MM.1S (cell line): ENCODE results near the gene COL21A1.

Experiments used
- DNase-seq: peaks from one replicate; pipeline ENCODE4 v3.0.0-alpha.2; 2015
- H2AFZ ChIP-seq: fragments of 300-600 bp; sonication (generic); 2 replicates; pipeline ENCODE4 v1.6.0; 2016; ENCODE audit warnings: antibody characterized with exemption, low read length
- H3F3A ChIP-seq: fragments of 300-600 bp; sonication (generic); 2 replicates; pipeline ENCODE4 v1.6.1; 2016; ENCODE audit warnings: mild to moderate bottlenecking, antibody characterized with exemption, low read length, moderate library complexity, mixed read lengths; ENCODE audit not compliant: insufficient read depth
- H3K27ac ChIP-seq: fragments of 300-600 bp; sonication (generic); 2 replicates; pipeline ENCODE4 v1.5.1; 2016; ENCODE audit warnings: mild to moderate bottlenecking, low read length
- H3K27me3 ChIP-seq: fragments of 300-600 bp; sonication (generic); replicated peaks from 2 replicates; pipeline ENCODE4 v1.6.0; 2016; ENCODE audit warnings: low read length; ENCODE audit not compliant: insufficient read depth
- H3K36me3 ChIP-seq: fragments of 300-600 bp; sonication (generic); replicated peaks from 2 replicates; pipeline ENCODE4 v1.6.1; 2016; ENCODE audit warnings: mild to moderate bottlenecking, low read length, mixed read lengths; ENCODE audit not compliant: insufficient read depth
- H3K4me1 ChIP-seq: fragments of 300-600 bp; sonication (generic); 2 replicates; pipeline ENCODE4 v1.6.1; 2016; ENCODE audit warnings: low read length, mixed read lengths
- H3K4me2 ChIP-seq: fragments of 300-600 bp; sonication (generic); 2 replicates; pipeline ENCODE4 v1.6.0; 2016; ENCODE audit warnings: low read depth, low read length
- H3K4me3 ChIP-seq: fragments of 300-600 bp; sonication (generic); 2 replicates; pipeline ENCODE4 v1.5.1; 2016; ENCODE audit warnings: low read length, mixed read lengths
- H3K79me2 ChIP-seq: fragments of 300-600 bp; sonication (generic); 2 replicates; pipeline ENCODE4 v1.6.1; 2016; ENCODE audit warnings: mixed run types, low read length, mixed read lengths
- H3K9ac ChIP-seq: fragments of 300-600 bp; sonication (generic); 2 replicates; pipeline ENCODE4 v1.6.1; 2016; ENCODE audit warnings: low read length, mixed read lengths
- H3K9me2 ChIP-seq: fragments of 300-600 bp; sonication (generic); replicated peaks from 2 replicates; pipeline ENCODE4 v1.6.1; 2016; ENCODE audit warnings: mild to moderate bottlenecking, low read length, mixed read lengths; ENCODE audit not compliant: insufficient read depth
- H3K9me3 ChIP-seq: fragments of 300-600 bp; sonication (generic); replicated peaks from 2 replicates; pipeline ENCODE4 v1.6.1; 2016; ENCODE audit warnings: mild to moderate bottlenecking, low read length, mixed read lengths; ENCODE audit not compliant: insufficient read depth
- H4K20me1 ChIP-seq: fragments of 300-600 bp; sonication (generic); 2 replicates; pipeline ENCODE4 v1.6.1; 2016; ENCODE audit warnings: mild to moderate bottlenecking, low read length, moderate library complexity, mixed read lengths; ENCODE audit not compliant: insufficient read depth
- EZH2 ChIP-seq: fragments of 300-600 bp; sonication (generic); optimal IDR thresholded peaks from 2 replicates; pipeline ENCODE3; 2017; ENCODE audit warnings: low read depth, mild to moderate bottlenecking, antibody characterized with exemption, low read length, mixed read lengths
- EZH2phosphoT487 ChIP-seq: fragments of 300-600 bp; sonication (generic); IDR thresholded peaks from 2 replicates; pipeline ENCODE4 v1.6.1; 2018; ENCODE audit warnings: antibody characterized with exemption, low read length
- TF ChIP-seq, protein P1 (sequence below): fragments of 300-600 bp; sonication (generic); IDR thresholded peaks from 2 replicates; pipeline ENCODE4 v1.5.1; 2016; ENCODE audit warnings: antibody characterized with exemption, low read length, mixed read lengths

The COL21A1 gene

DNA sequence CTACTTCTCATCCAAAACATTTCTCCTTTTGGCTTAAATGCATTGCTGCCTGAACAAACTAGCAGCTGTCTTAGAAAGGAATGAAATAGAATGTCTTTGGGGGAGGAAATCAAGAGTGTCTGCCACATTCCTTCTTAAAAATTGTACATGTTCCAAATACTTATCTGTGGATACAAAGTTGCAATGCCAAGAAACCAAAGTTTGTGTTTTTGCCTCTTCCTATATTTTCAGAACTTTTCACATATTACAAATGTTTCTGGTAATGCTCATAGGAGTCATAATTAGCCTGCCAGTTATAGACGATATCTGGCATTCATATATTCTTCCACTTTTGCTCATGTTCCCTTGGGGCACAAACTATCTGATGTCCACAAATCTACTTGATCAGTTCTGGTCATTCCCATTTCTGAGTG, 206.5 kb downstream of the COL21A1 start:
- no peak for DNase-seq
- TF ChIP-seq, protein P1, sequence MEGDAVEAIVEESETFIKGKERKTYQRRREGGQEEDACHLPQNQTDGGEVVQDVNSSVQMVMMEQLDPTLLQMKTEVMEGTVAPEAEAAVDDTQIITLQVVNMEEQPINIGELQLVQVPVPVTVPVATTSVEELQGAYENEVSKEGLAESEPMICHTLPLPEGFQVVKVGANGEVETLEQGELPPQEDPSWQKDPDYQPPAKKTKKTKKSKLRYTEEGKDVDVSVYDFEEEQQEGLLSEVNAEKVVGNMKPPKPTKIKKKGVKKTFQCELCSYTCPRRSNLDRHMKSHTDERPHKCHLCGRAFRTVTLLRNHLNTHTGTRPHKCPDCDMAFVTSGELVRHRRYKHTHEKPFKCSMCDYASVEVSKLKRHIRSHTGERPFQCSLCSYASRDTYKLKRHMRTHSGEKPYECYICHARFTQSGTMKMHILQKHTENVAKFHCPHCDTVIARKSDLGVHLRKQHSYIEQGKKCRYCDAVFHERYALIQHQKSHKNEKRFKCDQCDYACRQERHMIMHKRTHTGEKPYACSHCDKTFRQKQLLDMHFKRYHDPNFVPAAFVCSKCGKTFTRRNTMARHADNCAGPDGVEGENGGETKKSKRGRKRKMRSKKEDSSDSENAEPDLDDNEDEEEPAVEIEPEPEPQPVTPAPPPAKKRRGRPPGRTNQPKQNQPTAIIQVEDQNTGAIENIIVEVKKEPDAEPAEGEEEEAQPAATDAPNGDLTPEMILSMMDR, result no peak
- no peak for TF ChIP-seq EZH2
- no peak for TF ChIP-seq EZH2phosphoT487
- no peak overlapping the region for H2AFZ ChIP-seq
- H3K4me2 ChIP-seq, result no peak overlapping the region
- H4K20me1 ChIP-seq, result no peaks in the 10 kb centered on the region
- H3K27ac ChIP-seq, result no peak overlapping the region
- no peaks in the 10 kb centered on the region for H3K36me3 ChIP-seq
- no peaks in the 10 kb centered on the region for H3F3A ChIP-seq
- no peak overlapping the region for H3K4me3 ChIP-seq
- no peaks in the 10 kb centered on the region for H3K27me3 ChIP-seq
- no peaks in the 10 kb centered on the region for H3K9me3 ChIP-seq
- no peaks in the 10 kb centered on the region for H3K4me1 ChIP-seq
- peaks cover 5% of the 10 kb centered on the region; the same call in 1 of the 2 replicates for H3K9me2 ChIP-seq
- H3K9ac ChIP-seq, result no peak overlapping the region
- H3K79me2 ChIP-seq, result no peaks in the 10 kb centered on the region

GRCh38 chr6:56040223-56040622, 207.2 kb downstream of the COL21A1 start:
- H3K4me1 ChIP-seq, result no peaks in the 10 kb centered on the region
- H4K20me1 ChIP-seq, result no peaks in the 10 kb centered on the region
- no peak overlapping the region for H3K4me3 ChIP-seq
- no peaks in the 10 kb centered on the region for H3K27me3 ChIP-seq
- H3F3A ChIP-seq, result no peaks in the 10 kb centered on the region
- peaks cover 5% of the 10 kb centered on the region; the same call in 1 of the 2 replicates for H3K9me2 ChIP-seq
- no peaks in the 10 kb centered on the region for H3K79me2 ChIP-seq
- no peak overlapping the region for H3K9ac ChIP-seq
- H3K4me2 ChIP-seq, result no peak overlapping the region
- DNase-seq, result peak; percentile 15
- TF ChIP-seq EZH2phosphoT487, result no peak
- no peak for TF ChIP-seq EZH2
- TF ChIP-seq, protein P1, result no peak
- H3K36me3 ChIP-seq, result no peaks in the 10 kb centered on the region
- H3K27ac ChIP-seq, result no peak overlapping the region
- no peak overlapping the region for H2AFZ ChIP-seq
- no peaks in the 10 kb centered on the region for H3K9me3 ChIP-seq

DNA sequence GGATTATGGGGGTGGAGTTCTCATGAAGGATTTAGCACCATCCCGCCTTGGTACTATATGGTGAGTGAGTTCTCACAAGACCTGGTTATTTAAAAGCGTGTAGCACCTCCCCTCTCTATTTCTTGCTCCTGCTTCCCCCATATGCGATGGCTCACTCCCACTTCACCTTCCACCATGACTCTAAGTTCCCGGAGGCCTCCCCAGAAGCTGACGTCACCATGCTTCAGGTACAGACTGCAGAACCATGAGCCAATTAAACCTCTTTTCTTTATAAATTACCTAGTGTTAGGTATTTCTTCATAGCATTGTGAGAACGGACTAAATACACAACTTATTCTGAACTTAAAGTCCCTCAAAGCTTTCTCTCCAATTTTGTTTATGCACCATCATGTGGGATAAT, 208.6 kb downstream of the COL21A1 start:
- TF ChIP-seq EZH2, result no peak
- TF ChIP-seq, protein P1, result no peak
- no peak overlapping the region for H3K4me3 ChIP-seq
- no peaks in the 10 kb centered on the region for H4K20me1 ChIP-seq
- DNase-seq, result no peak
- H3K9me3 ChIP-seq, result no peaks in the 10 kb centered on the region
- H3K27ac ChIP-seq, result no peak overlapping the region
- H3F3A ChIP-seq, result no peaks in the 10 kb centered on the region
- no peaks in the 10 kb centered on the region for H3K9me2 ChIP-seq
- no peaks in the 10 kb centered on the region for H3K36me3 ChIP-seq
- H2AFZ ChIP-seq, result no peak overlapping the region
- H3K9ac ChIP-seq, result no peak overlapping the region
- H3K27me3 ChIP-seq, result no peaks in the 10 kb centered on the region
- no peaks in the 10 kb centered on the region for H3K79me2 ChIP-seq
- H3K4me2 ChIP-seq, result no peak overlapping the region
- H3K4me1 ChIP-seq, result no peaks in the 10 kb centered on the region
